Measurements from ENCODE around the gene ZBTB8OS.

Gene ZBTB8OS

DNA sequence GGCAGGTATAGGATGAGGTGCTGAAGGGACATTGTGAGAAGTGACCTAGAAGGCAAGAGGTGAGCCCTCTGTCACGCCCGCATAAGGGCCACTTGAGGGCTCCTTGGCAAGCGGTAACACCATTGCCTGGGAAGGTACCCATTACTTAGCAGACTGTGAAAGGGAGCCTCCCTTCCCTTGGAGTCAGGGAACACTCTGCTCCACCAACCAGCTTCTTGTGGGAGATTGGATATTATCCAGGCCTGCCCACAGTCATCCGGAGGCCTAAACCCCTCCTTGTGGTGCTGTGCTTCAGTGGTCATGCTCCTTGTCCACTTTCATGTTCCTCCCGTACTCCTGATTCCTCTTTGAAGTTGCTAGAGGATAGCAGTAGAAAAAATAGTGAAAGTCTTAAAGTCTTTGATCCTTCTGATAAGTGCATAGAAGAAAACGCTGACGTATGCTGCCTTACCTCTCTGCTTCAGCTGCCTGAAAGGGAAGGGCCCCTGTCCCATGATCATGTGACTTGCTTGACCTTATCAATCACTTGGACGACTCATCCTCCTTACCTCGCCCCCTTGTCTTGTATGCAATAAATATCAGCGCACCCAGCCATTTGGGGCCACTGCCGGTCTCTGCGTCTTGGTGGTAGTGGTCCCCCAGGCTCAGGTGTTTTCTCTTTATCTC, 16.7 kb upstream of the ZBTB8OS start:
- no peak overlapping the region for H3K4me3 ChIP-seq (ENCODE audit: low read length)
- TF ChIP-seq CTCF (conservative IDR thresholded peaks at IDR 0.05; ENCODE audit: low read depth, low read length) = no peak
- DNase-seq (ENCODE audit: low read depth) = no peak

DNA sequence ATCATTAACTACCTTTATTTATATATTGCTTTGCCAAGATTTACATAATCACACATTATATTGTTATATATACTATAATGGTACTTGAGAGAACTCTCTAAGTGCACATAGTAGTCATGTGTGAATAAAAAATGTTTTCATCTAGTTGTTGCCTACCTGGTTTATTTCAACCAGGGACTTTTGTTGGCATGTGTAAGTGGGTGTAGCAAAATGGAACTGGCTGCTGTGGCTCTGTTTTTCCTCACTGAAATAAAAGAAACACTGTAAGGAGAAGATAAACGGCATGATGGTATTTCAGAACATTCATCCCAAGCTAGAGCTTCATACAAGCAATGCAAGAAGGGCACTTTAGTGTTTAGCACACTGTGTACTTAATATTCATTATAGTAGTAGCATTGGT, 15.6 kb upstream of the ZBTB8OS start:
- DNase-seq (ENCODE audit: low read depth) = no peak
- H3K4me3 ChIP-seq (ENCODE audit: low read length) = no peak overlapping the region
- no peak for TF ChIP-seq CTCF (conservative IDR thresholded peaks at IDR 0.05; ENCODE audit: low read depth, low read length)

- no peak for TF ChIP-seq CTCF (conservative IDR thresholded peaks at IDR 0.05; ENCODE audit: low read depth, low read length)
- H3K4me3 ChIP-seq (ENCODE audit: low read length) = no peak overlapping the region
- DNase-seq (ENCODE audit: low read depth) = no peak
These were observed 9.2 kb upstream of the ZBTB8OS start for GRCh38 chr1:32659581-32659980.

GRCh38 chr1:32652244-32652962, 2.1 kb upstream of the ZBTB8OS start:
- H3K4me3 ChIP-seq (ENCODE audit: low read length) = peak overlapping the region; percentile 75

GRCh38 chr1:32651461-32652073, 1.2 kb upstream of the ZBTB8OS start:
- no peak for TF ChIP-seq CTCF (conservative IDR thresholded peaks at IDR 0.05; ENCODE audit: low read depth, low read length)
- no peak for DNase-seq (ENCODE audit: low read depth)
- H3K4me3 ChIP-seq (ENCODE audit: low read length) = peak overlapping the region; percentile 75

More at GRCh38 chr1:32652244-32652962, 2.1 kb upstream of the ZBTB8OS start:
- no peak for TF ChIP-seq CTCF (conservative IDR thresholded peaks at IDR 0.05; ENCODE audit: low read depth, low read length)
- DNase-seq (ENCODE audit: low read depth) = no peak

GRCh38 chr1:32650752-32651460, 556 bp upstream of the ZBTB8OS start, which contains the start of gene RBBP4:
RBBP4 (plus strand) TSS chr1:32651208; CDS start chr1:32651307, 99 bp downstream.
- no peak for TF ChIP-seq CTCF (conservative IDR thresholded peaks at IDR 0.05; ENCODE audit: low read depth, low read length)
- DNase-seq (ENCODE audit: low read depth) = peak; percentile 86
- peak within 1 kb of the TSS; percentile 77 for H3K4me3 ChIP-seq (ENCODE audit: low read length)

All from retinal pigment epithelial cell (primary cell).